Vagina (tissue), 2 donors: ENCODE data around the gene B9D2. TPM values are rescaled to one million over a fixed set of nuclear protein-coding genes. Genes with fewer than 3 reads are reported as not detected.

Experiments used
- DNase-seq, 2 donors: peaks; one replicate each; pipeline ENCODE4 v3.0.0-alpha.2; 2017; ENCODE audit errors: extremely low spot score in 2 of 2
- H3K27ac ChIP-seq: fragments of 200-600 bp; sonication (generic); one replicate; pipeline ENCODE4 v1.5.1; 2019
- H3K27me3 ChIP-seq: fragments of 200-600 bp; sonication (generic); one replicate; pipeline ENCODE4 v1.5.1; 2019
- H3K36me3 ChIP-seq, 2 donors: fragments of 200-600 bp; sonication (generic); one replicate each; pipeline ENCODE4 v1.5.1; 2017 to 2019
- H3K4me1 ChIP-seq: fragments of 200-600 bp; sonication (generic); one replicate; pipeline ENCODE4 v1.5.1; 2019
- H3K4me3 ChIP-seq, 2 donors: fragments of 200-600 bp; sonication (generic); 1 replicate in 1 of 2; 2 replicates in 1 of 2; pipeline ENCODE4 v1.5.1; 2016 to 2019
- H3K9me3 ChIP-seq: fragments of 200-600 bp; sonication (generic); one replicate; pipeline ENCODE4 v1.5.1; 2019
- POLR2A ChIP-seq, 2 donors: fragments of 450-650 bp; IDR thresholded peaks; one replicate each; pipeline ENCODE4 v1.6.1; 2017; ENCODE audit warnings: antibody characterized with exemption in 2 of 2, mild to moderate bottlenecking in 2 of 2, moderate library complexity in 2 of 2
- POLR2AphosphoS5 ChIP-seq, 2 donors: sonication (generic); formaldehyde crosslinking; IDR thresholded peaks; one replicate each; pipeline ENCODE4 v1.9.0; 2017; ENCODE audit warnings: antibody characterized with exemption in 2 of 2, mild to moderate bottlenecking in 2 of 2, low read depth in 1 of 2; ENCODE audit not compliant: insufficient read depth in 1 of 2
- intact Hi-C: fragments of 100-400 bp; cut with DNase I; formaldehyde crosslinking; loops from one replicate; pipeline ENCODE4 v1.15.1; 2023
- total RNA-seq: library from RNA; depleted of rRNA; stranded (reverse); fragments of >200 nt; gene quantifications from one replicate; pipeline ENCODE4 v1.2.3, GENCODE V29; 2016
- TF ChIP-seq, protein P1 (sequence below), 3 experiments: fragments of 450-650 bp in 2 of 3; fragments of 200-600 bp in 1 of 3; sonication (generic) in 1 of 3; IDR thresholded peaks; one replicate each; pipeline ENCODE4 v1.5.1; 2017 to 2019; ENCODE audit warnings: antibody characterized with exemption in 3 of 3, mild to moderate bottlenecking in 2 of 3, moderate library complexity in 2 of 3

Gene B9D2
- total RNA-seq, 1 donor from 2014 or later, result not detected

DNA sequence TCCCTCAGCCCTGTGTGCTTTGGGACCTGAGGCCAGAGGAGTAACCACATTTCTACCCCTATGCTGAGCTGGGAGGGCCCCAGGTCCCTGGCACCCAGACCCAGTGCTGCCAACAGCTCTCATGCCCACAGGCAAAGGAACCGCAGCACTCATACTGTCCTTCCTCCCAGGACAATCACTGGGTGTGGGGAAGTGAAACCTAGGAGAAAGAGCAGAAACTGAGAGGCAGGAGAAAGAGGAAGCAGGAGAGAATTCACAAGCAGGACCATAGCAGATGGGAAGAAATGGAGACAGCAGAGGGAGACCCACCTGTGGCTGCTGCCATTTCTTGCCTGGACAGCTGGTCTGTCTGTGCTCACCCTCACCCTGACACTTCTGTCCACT, 35.1 kb downstream of the B9D2 start:
- intact Hi-C loops, result no loop called here
- Histone ChIP-seq H3K4me1 (peaks cover 53% of the 10 kb centered on the region), H3K4me3 (no peak overlapping the region), H3K9me3 (no peaks in the 10 kb centered on the region), H3K27me3 (no peaks in the 10 kb centered on the region), H3K36me3 (peaks cover 0 to 32% of the 10 kb centered on the region in 2 donors), H3K27ac (peak overlapping the region; percentile 95)
- no peak for DNase-seq
- TF ChIP-seq POLR2AphosphoS5 (IDR thresholded peaks at IDR 0.05; ENCODE audit: insufficient read depth in 1 of 2, low read depth in 1 of 2), result peak in 1 of 2 donors; percentile 12
- no peak for TF ChIP-seq POLR2A (IDR thresholded peaks at IDR 0.05)

DNA sequence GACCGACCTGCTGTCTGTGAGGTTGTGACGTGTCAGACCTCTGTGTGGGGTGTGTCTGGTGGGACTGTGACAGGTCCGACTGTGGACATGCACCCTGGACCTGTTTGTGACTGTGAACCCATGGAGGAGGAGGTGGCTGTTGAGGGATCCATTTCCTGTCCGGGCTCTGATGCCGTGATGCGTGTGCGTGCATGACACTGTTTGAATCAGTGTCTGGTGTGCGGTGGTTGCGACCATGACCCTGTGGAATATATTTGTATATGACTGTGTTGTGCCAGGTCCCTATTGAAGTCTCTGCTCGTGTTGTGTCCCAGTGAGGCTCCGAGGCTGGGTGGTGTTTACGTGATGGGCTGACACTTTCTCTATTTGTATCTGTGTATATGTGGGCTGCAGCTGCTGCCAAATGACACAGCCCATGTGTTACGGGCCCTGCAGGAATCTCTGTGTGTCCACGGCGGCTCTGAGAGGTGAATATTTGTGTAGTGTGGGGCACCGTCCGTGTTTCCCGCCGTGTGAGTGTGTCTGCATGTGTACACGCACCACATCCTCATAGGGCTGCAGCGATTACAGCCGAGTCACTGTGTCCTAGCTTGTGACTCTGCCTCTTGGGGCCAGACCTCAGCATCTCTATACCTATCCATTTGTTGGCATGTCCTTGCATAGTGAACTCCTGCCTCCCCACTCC, 35.6 kb downstream of the B9D2 start:
- H3K27me3 ChIP-seq, result no peaks in the 10 kb centered on the region
- DNase-seq, result no peak
- intact Hi-C loops, result no loop called here
- no peak for TF ChIP-seq POLR2AphosphoS5 (IDR thresholded peaks at IDR 0.05; ENCODE audit: insufficient read depth in 1 of 2, low read depth in 1 of 2)
- peak overlapping the region; percentile 95 for H3K27ac ChIP-seq
- H3K4me3 ChIP-seq, result peak overlapping the region; percentile 28 to 31
- H3K36me3 ChIP-seq, result peaks cover 0 to 32% of the 10 kb centered on the region in 2 donors
- H3K4me1 ChIP-seq, result peaks cover 58% of the 10 kb centered on the region
- H3K9me3 ChIP-seq, result no peaks in the 10 kb centered on the region

DNA sequence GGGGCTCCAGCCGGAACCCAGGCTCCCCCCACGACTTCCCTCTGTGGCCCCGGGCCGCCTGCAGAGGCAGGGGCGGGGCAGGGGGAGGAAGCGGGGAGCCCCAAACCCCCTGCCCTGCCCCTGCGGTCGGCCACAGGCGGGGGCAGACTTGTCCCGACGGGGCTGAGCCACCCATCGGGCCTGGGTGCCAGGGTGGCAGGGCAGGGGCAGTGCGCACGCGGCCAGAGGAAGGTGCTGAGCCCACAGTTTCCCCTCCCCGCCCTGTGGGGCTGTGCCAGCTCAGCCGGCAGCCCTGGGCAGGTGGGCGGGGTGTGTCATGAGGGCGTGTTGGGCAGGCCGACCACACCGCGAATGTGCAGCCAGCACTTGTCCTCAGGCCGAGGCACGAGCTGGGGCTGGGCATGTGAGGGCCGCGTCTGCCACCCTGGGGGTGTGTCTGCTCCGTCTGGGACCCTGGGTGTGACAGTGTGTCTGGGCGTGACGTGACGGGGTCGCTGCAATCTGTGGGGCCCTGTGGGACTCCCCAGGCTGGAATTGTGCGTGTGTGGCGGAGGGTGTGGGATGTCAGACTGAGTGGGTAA, 36.3 kb downstream of the B9D2 start:
- H3K36me3 ChIP-seq, result peaks cover 0 to 32% of the 10 kb centered on the region in 2 donors
- H3K4me1 ChIP-seq, result peaks cover 64% of the 10 kb centered on the region
- DNase-seq, result no peak
- intact Hi-C loops, result no loop called here
- TF ChIP-seq, protein P1, sequence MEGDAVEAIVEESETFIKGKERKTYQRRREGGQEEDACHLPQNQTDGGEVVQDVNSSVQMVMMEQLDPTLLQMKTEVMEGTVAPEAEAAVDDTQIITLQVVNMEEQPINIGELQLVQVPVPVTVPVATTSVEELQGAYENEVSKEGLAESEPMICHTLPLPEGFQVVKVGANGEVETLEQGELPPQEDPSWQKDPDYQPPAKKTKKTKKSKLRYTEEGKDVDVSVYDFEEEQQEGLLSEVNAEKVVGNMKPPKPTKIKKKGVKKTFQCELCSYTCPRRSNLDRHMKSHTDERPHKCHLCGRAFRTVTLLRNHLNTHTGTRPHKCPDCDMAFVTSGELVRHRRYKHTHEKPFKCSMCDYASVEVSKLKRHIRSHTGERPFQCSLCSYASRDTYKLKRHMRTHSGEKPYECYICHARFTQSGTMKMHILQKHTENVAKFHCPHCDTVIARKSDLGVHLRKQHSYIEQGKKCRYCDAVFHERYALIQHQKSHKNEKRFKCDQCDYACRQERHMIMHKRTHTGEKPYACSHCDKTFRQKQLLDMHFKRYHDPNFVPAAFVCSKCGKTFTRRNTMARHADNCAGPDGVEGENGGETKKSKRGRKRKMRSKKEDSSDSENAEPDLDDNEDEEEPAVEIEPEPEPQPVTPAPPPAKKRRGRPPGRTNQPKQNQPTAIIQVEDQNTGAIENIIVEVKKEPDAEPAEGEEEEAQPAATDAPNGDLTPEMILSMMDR (IDR thresholded peaks at IDR 0.05), result no peak
- TF ChIP-seq POLR2AphosphoS5 (IDR thresholded peaks at IDR 0.05; ENCODE audit: insufficient read depth in 1 of 2, low read depth in 1 of 2), result peak in 1 of 2 donors; percentile 74
- no peaks in the 10 kb centered on the region for H3K9me3 ChIP-seq
- no peaks in the 10 kb centered on the region for H3K27me3 ChIP-seq
- H3K4me3 ChIP-seq, result peak overlapping the region; percentile 28 to 31
- H3K27ac ChIP-seq, result peak overlapping the region; percentile 95

DNA sequence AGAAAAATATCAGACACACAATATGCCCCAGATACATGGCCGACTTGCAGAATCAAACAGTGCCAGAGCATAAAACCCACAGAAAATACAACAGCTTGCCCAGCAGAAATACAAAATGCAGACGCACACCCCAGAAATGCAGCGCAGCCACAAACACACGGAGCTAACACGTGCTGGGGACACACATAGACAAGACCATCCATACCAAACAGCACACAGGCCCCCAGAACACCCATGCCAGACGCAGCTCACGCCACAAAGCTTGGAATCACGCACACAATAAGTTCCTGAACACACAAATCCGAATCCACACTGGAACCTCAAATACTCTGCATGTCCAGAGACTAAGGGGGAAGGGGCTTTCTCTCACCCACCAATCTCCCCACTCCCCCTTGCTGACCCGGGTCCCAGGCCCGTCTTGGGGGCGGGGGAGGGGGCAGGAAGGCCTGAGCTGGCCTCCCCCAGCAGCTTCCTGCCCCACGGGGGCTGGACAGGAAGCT, 36.8 kb downstream of the B9D2 start:
- intact Hi-C loops, result no loop called here
- TF ChIP-seq, protein P1 (IDR thresholded peaks at IDR 0.05), result no peak
- no peak for TF ChIP-seq POLR2AphosphoS5 (IDR thresholded peaks at IDR 0.05; ENCODE audit: insufficient read depth in 1 of 2, low read depth in 1 of 2)
- TF ChIP-seq POLR2A (IDR thresholded peaks at IDR 0.05), result no peak
- Histone ChIP-seq H3K9me3 (no peaks in the 10 kb centered on the region), H3K4me1 (peaks cover 70% of the 10 kb centered on the region), H3K27me3 (no peaks in the 10 kb centered on the region), H3K27ac (peak overlapping the region; percentile 95), H3K36me3 (peaks cover 0 to 27% of the 10 kb centered on the region in 2 donors), H3K4me3 (peak overlapping the region; percentile 28 to 31)
- no peak for DNase-seq

DNA sequence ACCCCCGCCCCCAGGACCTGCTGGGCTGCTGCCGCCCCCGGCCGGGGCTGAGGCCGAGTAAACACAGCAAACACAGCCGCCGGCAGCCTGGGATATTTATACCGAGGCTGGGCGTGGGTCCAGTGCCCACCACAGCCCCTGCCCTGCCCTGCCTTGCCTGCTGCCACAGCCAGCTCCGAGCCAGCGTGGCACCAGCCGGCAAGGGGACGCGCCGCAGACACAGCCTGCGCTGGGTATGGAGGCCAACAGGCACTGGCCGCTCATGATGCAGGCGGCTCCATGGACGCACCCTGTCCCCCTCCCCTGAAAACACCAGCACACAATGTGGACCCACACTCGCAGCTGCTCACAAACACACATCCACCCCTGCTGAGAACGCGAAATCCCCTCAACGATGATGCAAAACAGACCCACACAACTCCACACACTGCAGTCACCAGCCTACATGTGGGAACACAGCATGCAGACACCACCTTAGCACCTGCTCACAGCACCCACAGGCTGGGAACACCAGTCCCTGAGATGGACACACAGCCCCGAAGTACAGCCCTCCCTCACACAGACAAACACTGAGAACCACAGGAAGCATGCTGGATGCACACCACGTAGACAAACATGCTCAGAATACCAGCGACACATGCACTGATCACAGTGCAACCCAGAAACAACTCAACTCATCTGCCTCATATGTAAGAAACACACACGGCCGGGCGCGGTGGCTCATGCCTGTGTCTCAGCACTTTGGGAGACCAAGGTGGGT, 37.8 kb downstream of the B9D2 start:
- intact Hi-C loops, result no loop called here
- Histone ChIP-seq H3K27me3 (no peaks in the 10 kb centered on the region), H3K36me3 (peaks cover 0 to 19% of the 10 kb centered on the region in 2 donors), H3K4me1 (peaks cover 80% of the 10 kb centered on the region), H3K4me3 (peak overlapping the region; percentile 16 to 40), H3K27ac (peak overlapping the region; percentile 95), H3K9me3 (no peaks in the 10 kb centered on the region)
- DNase-seq, result no peak
- no peak for TF ChIP-seq POLR2A (IDR thresholded peaks at IDR 0.05)
- no peak for TF ChIP-seq POLR2AphosphoS5 (IDR thresholded peaks at IDR 0.05; ENCODE audit: insufficient read depth in 1 of 2, low read depth in 1 of 2)
- TF ChIP-seq, protein P1 (IDR thresholded peaks at IDR 0.05), result no peak
